HPDE6-E6E7 (cell line): ENCODE measurements around the gene HPSE.
"Not testable (repeated sequence)": the region's sequence is repeated elsewhere in the genome, so short reads cannot be mapped to it uniquely, and the experiment has no call there.

ENCODE experiments used
- DNase-seq: peaks from one replicate; pipeline ENCODE4 v3.0.0; 2011; ENCODE audit warnings: missing footprints; ENCODE audit errors: extremely low spot score

HPSE gene

GRCh38 chr4:83335701-83336100 lies 1.1 kb upstream of the HPSE start:
- DNase-seq: no peak

GRCh38 chr4:83331956-83332355 lies 2.7 kb downstream of the HPSE start:
- DNase-seq: no peak

GRCh38 chr4:83329521-83330110 lies 5.0 kb downstream of the HPSE start:
- peak; percentile 50 for DNase-seq

- no peak for DNase-seq
Observed at GRCh38 chr4:83328521-83329187, 6.0 kb downstream of the HPSE start.

- DNase-seq: no peak
Observed at GRCh38 chr4:83326546-83326945, 8.1 kb downstream of the HPSE start.

- DNase-seq: not testable (repeated sequence)
Observed at GRCh38 chr4:83325306-83325705, 9.3 kb downstream of the HPSE start.

GRCh38 chr4:83323136-83323535 lies 11.5 kb downstream of the HPSE start:
- no peak for DNase-seq

- no peak for DNase-seq
Observed at GRCh38 chr4:83320548-83320947, 14.1 kb downstream of the HPSE start.

GRCh38 chr4:83318666-83319065 lies 16.0 kb downstream of the HPSE start:
- no peak for DNase-seq

GRCh38 chr4:83317671-83318070 lies 17.0 kb downstream of the HPSE start:
- no peak for DNase-seq

- DNase-seq: peak; percentile 76
Observed at GRCh38 chr4:83316459-83317165, 18.0 kb downstream of the HPSE start.

GRCh38 chr4:83315341-83315870 lies 19.2 kb downstream of the HPSE start:
- DNase-seq: no peak

- no peak for DNase-seq
Observed at GRCh38 chr4:83308672-83309071, 26.0 kb downstream of the HPSE start.

GRCh38 chr4:83307920-83308319 lies 26.7 kb downstream of the HPSE start:
- DNase-seq: no peak

- DNase-seq: no peak
Observed at GRCh38 chr4:83305187-83305586, 29.5 kb downstream of the HPSE start.

GRCh38 chr4:83297548-83298260 lies 36.9 kb downstream of the HPSE start:
- DNase-seq: no peak

- no peak for DNase-seq
Observed at GRCh38 chr4:83293305-83294046, 41.2 kb downstream of the HPSE start.

GRCh38 chr4:83290059-83290774 lies 44.4 kb downstream of the HPSE start:
- not testable (repeated sequence) for DNase-seq

GRCh38 chr4:83288381-83288780 lies 46.3 kb downstream of the HPSE start:
- DNase-seq: not testable (repeated sequence)

GRCh38 chr4:83285055-83285407 lies 49.6 kb downstream of the HPSE start:
- no peak for DNase-seq
